Astrocyte of the cerebellum (primary cell): ENCODE data around the gene NFAT5.
"Not testable (repeated sequence)": the region's sequence is repeated elsewhere in the genome, so short reads cannot be mapped to it uniquely, and the experiment has no call there.

Experiments
- DNase-seq: peaks from one replicate; pipeline ENCODE4 v3.0.0-alpha.2; 2011; ENCODE audit warnings: low read depth
- H3K4me3 ChIP-seq: 2 replicates; pipeline ENCODE4 v1.5.1; 2011; ENCODE audit warnings: mild to moderate bottlenecking, low read depth, low read length, moderate library complexity
- CTCF ChIP-seq: IDR thresholded peaks from 2 replicates; pipeline ENCODE4 v1.5.1; 2012; ENCODE audit warnings: low read length, low read depth, moderate library complexity, mild to moderate bottlenecking; ENCODE audit errors: missing control alignments
- in situ Hi-C: cut with HindIII; loops from 2 replicates; pipeline ENCODE4 v1.10.0; 2017; ENCODE audit warnings: low sequenced_read_pairs

The NFAT5 gene

GRCh38 chr16:69535123-69536050 lies 30.4 kb upstream of the NFAT5 start:
- DNase-seq = no peak
- in situ Hi-C loops = no loop called here
- no peak overlapping the region for H3K4me3 ChIP-seq
- TF ChIP-seq CTCF = no peak

- in situ Hi-C loops = no loop called here
- TF ChIP-seq CTCF = no peak
- no peak overlapping the region for H3K4me3 ChIP-seq
- no peak for DNase-seq
Observed at GRCh38 chr16:69537706-69538080, 28.1 kb upstream of the NFAT5 start.

- in situ Hi-C loops = no loop called here
- H3K4me3 ChIP-seq = no peak overlapping the region
- no peak for DNase-seq
- TF ChIP-seq CTCF = no peak
Observed at GRCh38 chr16:69538808-69539207, 27.0 kb upstream of the NFAT5 start.

- no peak overlapping the region for H3K4me3 ChIP-seq
- no peak for TF ChIP-seq CTCF
- in situ Hi-C loops = no loop called here
- DNase-seq = no peak
Observed at GRCh38 chr16:69542974-69543373, 22.8 kb upstream of the NFAT5 start.

- no peak for TF ChIP-seq CTCF
- in situ Hi-C loops = no loop called here
- H3K4me3 ChIP-seq = no peak overlapping the region
- DNase-seq = no peak
Observed at GRCh38 chr16:69544088-69544487, 21.7 kb upstream of the NFAT5 start.

GRCh38 chr16:69546663-69547062 lies 19.1 kb upstream of the NFAT5 start:
- DNase-seq, H3K4me3 ChIP-seq, in situ Hi-C loops: not testable (repeated sequence)

GRCh38 chr16:69553332-69553731 lies 12.4 kb upstream of the NFAT5 start:
- in situ Hi-C loops = no loop called here
- no peak for DNase-seq
- no peak overlapping the region for H3K4me3 ChIP-seq
- TF ChIP-seq CTCF = no peak
